ENCODE results near the gene CIAO2B.
"Not testable (repeated sequence)": the region's sequence is repeated elsewhere in the genome, so short reads cannot be mapped to it uniquely, and the experiment has no call there.

The CIAO2B gene

DNA sequence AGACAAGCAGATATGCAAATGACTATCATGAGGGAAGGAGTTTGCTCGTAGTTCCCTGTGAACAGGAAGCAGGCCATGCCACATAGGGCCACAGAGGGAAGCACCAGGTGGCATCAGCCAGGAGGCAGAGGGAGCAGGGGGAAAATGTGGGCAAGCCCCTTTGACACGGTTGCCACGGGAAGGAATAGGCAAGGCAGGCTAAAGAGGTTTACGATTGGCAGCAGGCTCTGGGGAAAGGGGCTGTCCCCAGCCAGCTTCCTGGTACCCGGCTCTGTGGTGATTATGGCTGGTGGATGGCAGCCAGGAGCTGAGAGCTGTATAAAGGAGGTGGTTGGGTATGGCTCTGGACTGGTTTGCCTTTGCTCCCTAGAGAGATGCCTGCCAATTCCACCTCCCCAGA is 27.7 kb upstream of the CIAO2B start:
- Mint-ChIP-seq H3K4me3 (no peak overlapping the region), H3K4me1 (peaks cover 5% of the 10 kb centered on the region), H3K27ac (no peak overlapping the region), H3K27me3 (peaks cover 16% of the 10 kb centered on the region), H3K9me3 (no peaks in the 10 kb centered on the region), H3K36me3 (ENCODE audit: low read depth) (no peaks in the 10 kb centered on the region)
- DNase-seq (no peak), ATAC-seq (no peak)

DNA sequence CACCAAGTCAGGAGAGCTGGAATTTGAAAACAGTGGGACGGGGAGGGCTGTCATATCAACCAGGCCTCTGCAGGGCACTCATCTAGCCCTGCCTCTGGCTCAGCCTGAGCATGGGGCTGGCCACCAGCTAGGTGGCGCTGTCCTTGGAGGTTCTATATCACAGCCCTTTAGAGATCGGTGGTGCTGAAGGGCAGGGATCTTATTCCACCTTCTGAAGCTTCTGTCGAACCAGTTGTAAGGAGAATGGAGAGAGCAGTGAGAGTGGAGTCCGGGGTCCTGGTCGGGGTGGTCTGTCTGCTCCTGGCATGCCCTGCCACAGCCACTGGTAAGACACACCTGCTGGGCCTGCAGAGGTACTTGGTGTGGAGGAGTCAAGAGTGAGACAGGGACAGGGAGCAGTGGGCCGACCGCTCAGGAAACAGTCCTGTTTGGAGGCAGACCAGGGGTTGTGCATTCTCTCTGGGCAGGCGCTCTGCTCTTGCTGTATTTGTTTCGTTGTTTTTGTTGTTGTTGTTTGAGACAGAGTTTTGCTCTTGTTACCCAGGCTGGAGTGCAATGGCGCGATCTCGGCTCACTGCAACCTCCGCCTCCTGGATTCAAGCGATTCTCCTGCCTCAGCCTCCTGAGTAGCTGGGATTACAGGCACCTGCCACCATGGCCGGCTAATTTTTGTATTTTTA is 27.0 kb upstream of the CIAO2B start, which contains the start of gene CES3:
Gene CES3 (plus strand): TSS at position 202 of the 680 bp plus-strand sequence. CDS start 42 bp downstream, at position 244.
- H3K36me3 Mint-ChIP-seq (ENCODE audit: low read depth) = no peaks in the 10 kb centered on the region
- peaks cover 5% of the 10 kb centered on the region for H3K4me1 Mint-ChIP-seq
- H3K27ac Mint-ChIP-seq = no peak within 1 kb of the TSS
- H3K4me3 Mint-ChIP-seq = no peak within 1 kb of the TSS
- DNase-seq (peak; percentile 71), ATAC-seq (peak; percentile 94)
- H3K9me3 Mint-ChIP-seq = no peaks in the 10 kb centered on the region
- H3K27me3 Mint-ChIP-seq = peaks cover 16% of the 10 kb centered on the region

DNA sequence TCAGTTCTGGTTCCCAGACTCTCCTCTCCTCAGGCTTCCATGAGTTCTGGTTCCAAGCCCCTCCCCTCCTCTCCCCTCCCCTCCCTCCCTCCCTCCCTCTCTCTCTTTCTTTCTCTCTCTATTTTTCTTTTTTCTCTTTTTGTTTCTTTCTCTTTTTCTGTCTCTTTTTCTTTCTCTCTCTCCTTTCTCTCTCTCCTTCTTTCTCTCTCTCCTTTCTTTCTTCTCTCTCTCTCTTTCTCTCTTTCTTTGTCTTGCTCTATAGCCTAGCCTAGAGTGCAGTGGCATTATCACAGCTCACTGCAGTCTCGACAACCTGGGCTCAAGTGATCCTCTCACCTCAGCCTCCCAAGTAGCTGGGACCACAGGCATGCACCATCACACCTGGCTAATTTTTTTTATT is 26.1 kb upstream of the CIAO2B start:
- H3K4me3 Mint-ChIP-seq = no peak overlapping the region
- no peak overlapping the region for H3K27ac Mint-ChIP-seq
- peaks cover 16% of the 10 kb centered on the region for H3K27me3 Mint-ChIP-seq
- H3K9me3 Mint-ChIP-seq = no peaks in the 10 kb centered on the region
- ATAC-seq (no peak), DNase-seq (no peak)
- peaks cover 5% of the 10 kb centered on the region for H3K4me1 Mint-ChIP-seq
- no peaks in the 10 kb centered on the region for H3K36me3 Mint-ChIP-seq (ENCODE audit: low read depth)

DNA sequence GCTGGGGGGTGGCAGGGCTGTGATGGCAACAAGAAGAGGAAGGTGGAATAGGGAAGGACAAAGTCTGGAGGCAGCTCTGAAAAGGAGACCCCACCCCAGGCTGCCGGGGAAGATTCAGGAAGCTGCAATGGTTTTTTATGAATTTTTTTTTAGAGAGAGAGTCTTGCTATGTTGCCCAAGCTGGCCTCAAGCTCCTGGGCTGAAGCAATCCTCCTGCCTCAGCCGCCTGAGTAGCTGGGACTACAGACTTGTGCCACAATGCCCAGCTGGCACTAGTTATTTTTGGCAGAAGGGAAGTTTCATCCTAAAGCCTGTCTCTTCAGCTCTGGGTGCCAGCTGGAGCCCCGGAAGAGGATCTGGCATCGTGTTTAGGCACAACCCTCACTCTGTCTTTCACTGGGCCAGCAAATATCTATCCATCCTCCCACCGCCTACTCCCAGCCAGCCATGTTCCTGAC is 25.5 kb upstream of the CIAO2B start:
- H3K27me3 Mint-ChIP-seq = peaks cover 13% of the 10 kb centered on the region
- ATAC-seq = no peak

DNA sequence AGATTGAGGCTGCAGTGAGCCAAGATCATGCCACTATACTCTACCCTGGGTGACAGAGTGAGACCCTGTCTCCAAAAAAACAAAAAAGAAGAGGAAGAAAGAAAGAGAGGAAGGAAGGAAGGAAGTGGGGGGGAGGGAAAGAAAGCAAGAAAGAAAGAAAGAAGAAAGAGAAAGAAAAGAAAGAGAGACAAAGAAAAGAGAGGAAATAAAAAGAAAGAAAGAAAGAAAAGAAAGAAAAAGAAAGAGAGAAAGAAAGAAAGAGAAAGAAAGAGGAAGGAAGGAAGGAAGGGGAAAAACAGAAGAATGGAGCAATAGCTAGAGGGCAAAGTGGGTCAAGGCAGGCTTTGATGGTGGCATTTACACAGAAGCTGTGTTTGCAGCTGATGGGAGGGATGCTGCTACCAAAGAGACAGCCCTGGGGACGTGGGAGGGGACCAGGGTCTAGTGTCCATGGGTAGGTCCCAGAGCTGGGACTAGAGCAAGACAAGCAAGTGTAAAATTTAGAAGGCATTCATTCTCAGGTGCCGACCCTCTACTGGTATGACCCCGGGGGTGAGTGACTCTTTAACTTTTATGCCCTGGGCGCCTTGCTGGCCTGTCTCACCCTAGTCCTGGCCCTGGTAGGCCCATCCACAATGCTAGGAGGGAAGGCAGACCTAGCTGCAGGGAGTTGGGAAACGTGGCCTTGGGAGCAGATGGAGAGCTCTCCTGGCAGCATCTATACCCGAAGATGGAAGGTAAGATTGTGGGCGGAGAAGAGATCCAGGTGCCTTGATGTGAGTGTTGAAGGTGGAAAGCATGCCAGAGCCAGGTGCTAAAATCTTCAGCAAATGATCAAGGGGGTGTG is 24.9 kb upstream of the CIAO2B start:
- Mint-ChIP-seq H3K27me3 (peaks cover 8% of the 10 kb centered on the region), H3K4me1 (peaks cover 5% of the 10 kb centered on the region), H3K36me3 (ENCODE audit: low read depth) (no peaks in the 10 kb centered on the region), H3K4me3 (no peak overlapping the region), H3K27ac (no peak overlapping the region), H3K9me3 (no peaks in the 10 kb centered on the region)
- no peak for ATAC-seq
- no peak for DNase-seq

More for the DNA sequence above, 25.5 kb upstream of the CIAO2B start:
- Mint-ChIP-seq H3K36me3 (ENCODE audit: low read depth) (no peaks in the 10 kb centered on the region), H3K4me3 (no peak overlapping the region), H3K27ac (no peak overlapping the region), H3K4me1 (peaks cover 5% of the 10 kb centered on the region), H3K9me3 (no peaks in the 10 kb centered on the region)
- DNase-seq = no peak

DNA sequence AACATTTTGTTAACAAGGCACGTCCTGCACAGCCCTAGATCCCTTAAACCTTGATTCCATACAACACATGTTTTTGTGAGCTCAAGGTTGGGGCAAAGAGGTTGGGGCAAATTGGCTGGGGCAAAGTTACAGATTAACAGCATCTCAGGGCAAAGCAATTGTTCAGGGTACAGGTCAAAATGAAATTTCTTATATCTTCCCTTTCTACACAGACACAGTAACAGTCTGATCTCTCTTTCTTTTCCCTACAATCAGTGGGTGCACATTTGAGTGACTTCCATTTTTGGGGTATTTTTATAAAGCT is 21.9 kb upstream of the CIAO2B start:
- peaks cover 31% of the 10 kb centered on the region for H3K27me3 Mint-ChIP-seq
- not testable (repeated sequence) for H3K4me1 Mint-ChIP-seq, ATAC-seq

DNA sequence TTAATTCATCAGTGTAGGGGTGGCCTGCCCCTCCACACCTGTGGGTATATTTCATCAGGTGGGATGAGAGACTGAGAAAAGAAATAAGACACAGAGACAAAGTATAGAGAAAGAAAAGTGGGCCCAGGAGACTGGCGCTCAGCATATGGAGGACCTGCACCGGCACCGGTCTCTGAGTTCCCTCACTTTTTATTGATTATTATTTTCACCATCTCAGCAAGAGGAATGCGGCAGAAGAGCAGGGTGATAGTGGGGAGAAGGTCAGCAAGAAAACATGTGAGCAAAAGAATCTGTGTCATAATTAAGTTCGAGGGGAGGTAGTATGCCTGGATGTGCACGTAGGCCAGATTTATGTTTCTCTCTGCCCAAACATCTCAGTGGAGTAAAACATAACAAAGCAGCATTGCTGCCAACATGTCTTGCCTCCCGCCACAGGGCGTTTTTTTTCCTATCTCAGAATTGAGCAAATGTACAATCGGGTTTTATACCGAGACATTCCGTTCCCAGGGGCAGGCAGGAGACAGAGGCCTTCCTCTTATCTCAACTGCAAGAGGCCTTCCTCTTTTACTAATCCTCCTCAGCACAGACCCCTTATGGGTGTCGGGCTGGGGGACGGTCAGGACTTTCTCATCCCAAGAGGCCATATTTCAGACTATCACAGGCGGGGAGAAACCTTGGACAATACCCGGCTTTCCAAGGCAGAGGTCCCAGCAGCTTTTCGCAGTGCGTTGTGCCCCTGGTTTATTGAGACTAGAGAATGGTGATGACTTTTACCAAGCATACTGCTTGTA is 21.4 kb upstream of the CIAO2B start:
- H3K4me1 Mint-ChIP-seq; H3K9me3 Mint-ChIP-seq; ATAC-seq; DNase-seq; H3K27ac Mint-ChIP-seq; H3K36me3 Mint-ChIP-seq (ENCODE audit: low read depth); H3K4me3 Mint-ChIP-seq: not testable (repeated sequence)
- peaks cover 34% of the 10 kb centered on the region for H3K27me3 Mint-ChIP-seq

More for the DNA sequence above, 21.9 kb upstream of the CIAO2B start:
- not testable (repeated sequence) for H3K4me3 Mint-ChIP-seq; H3K9me3 Mint-ChIP-seq; H3K27ac Mint-ChIP-seq; H3K36me3 Mint-ChIP-seq (ENCODE audit: low read depth); DNase-seq

DNA sequence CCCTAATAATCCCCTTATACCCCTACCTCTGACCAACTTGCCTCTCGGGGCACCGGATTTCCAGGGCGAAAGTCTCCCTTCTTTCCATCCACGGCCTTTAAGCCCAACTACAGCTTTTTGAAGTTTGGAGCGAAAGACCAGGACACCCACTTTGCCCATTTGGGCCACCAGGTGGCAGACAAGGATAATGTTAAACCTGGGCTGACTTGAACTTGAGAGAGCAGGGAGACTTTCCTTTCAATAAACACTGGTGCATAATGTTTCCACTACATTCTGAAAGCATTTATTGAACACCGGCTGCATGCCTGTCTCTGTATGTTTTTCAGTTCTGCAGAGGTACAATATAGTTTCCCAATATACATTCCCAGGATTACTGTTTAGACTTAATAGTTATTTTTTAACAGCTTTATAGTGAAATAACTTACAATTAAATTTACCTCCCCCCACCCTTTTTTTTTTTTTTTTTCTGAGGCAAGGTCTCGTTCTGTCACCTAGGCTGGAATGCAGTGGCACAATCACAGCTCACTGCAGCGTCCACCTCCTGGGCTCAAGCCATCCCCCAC is 20.0 kb upstream of the CIAO2B start:
- peak; percentile 80 for DNase-seq
- Mint-ChIP-seq H3K9me3 (no peaks in the 10 kb centered on the region), H3K4me3 (no peak overlapping the region), H3K4me1 (peaks cover 6% of the 10 kb centered on the region), H3K36me3 (ENCODE audit: low read depth) (no peaks in the 10 kb centered on the region), H3K27me3 (peaks cover 46% of the 10 kb centered on the region), H3K27ac (no peak overlapping the region)
- peak; percentile 79 for ATAC-seq

DNA sequence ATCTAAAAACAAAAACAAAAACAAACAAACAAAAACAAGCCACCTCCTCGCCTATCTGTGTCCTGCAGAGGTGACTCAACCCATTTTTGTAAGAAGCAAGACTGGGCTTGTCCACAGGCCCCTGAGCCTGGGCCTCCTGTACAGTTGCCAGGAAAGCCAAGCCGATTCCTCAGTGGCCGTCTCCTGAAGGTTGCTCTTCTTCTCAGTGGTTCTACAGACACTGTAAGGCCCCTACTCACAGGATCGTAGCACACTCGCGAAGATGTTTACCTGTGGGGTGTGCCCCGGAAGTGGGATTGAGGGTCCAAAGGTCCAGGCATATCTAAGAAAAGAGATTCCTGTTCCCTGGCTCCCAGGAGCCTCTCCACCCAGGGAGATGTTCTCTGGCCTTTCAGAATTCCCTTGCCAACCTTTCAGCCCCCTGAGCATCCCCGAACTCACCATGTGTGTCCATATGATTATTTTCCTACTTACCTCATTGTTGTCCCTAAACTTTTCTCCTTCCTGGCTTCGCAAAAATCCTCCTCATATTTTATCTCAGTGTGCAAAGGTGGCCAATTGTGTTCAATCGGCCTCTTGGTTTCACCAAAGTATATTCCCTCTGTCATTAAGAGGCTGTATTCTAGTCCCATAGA is 19.4 kb upstream of the CIAO2B start:
- Mint-ChIP-seq H3K4me3 (no peak overlapping the region), H3K36me3 (ENCODE audit: low read depth) (no peaks in the 10 kb centered on the region), H3K27me3 (peaks cover 46% of the 10 kb centered on the region), H3K4me1 (peaks cover 9% of the 10 kb centered on the region), H3K27ac (no peak overlapping the region), H3K9me3 (no peaks in the 10 kb centered on the region)
- DNase-seq (no peak), ATAC-seq (no peak)

DNA sequence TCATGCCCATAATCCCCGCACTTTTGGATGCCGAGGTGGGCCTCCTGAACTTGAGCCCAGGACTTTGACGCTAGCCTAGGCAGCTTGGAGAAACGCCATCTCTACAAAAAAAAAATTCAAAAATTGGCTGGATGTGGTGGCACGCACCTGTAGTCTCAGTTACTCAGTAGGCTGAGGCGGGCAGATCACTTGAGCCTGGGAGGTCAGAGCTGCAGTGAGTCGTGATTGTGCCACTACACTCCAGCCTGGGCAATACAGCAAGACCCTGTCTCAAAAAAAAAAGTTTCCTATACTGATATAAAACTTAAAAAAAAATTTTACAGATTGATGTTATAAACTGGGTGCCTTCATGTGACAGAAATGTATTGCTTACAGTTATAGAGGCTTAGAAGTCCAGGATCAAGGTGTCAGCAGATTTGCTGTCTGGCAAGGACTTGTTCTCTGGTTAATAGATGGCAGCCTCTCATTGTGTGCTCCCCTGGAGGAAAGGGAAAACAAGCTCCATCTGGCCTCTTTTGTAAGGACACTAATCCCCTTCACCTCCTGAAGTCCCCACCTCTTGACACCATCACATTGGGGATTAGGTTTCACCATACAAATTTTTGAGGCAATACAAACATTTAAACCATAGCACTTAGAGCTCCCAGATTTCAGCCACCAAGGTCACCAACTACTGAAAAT is 18.4 kb upstream of the CIAO2B start:
- no peak for ATAC-seq

DNA sequence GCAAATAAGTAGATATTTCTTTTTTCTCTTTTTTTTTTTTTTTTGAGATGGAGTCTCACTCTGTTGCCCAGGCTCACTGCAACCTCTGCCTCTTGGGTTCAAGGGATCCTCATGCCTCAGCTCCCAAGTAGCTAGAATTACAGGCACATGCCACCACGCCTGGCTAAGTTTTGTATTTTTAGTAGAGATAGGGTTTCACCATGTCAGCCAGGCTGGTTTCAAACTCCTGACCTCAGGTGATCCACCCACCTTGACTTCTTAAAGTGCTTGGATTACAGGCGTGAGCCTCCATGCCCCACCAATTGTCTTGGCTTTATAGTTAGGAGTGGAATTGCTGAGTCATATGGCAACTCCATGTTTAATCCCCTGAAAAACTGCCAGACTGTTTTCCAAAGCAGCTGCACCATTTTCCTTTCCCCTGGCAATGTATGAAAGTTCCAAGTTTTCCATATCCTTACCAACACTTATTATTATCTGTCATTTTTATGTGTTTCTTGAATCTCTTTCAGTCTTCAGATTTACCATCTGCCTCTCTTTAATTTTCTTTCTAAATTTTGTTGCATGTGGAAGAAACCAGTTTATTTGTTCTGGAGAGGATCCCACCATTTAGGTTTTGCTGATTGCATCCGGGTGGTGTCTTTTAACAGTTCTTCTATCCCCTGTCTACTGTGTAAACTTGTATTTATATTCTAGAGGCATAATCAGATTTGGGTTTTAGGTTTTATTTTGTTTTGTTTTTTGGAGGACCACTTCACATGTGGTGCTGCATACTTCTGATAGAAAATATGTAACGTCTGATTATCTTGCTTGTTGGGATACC is 17.0 kb upstream of the CIAO2B start:
- Mint-ChIP-seq H3K9me3 (no peaks in the 10 kb centered on the region), H3K36me3 (ENCODE audit: low read depth) (no peaks in the 10 kb centered on the region), H3K27ac (no peak overlapping the region), H3K4me3 (no peak overlapping the region), H3K4me1 (peaks cover 22% of the 10 kb centered on the region), H3K27me3 (peaks cover 51% of the 10 kb centered on the region)
- DNase-seq (no peak), ATAC-seq (no peak)

More for the DNA sequence above, 18.4 kb upstream of the CIAO2B start:
- DNase-seq = no peak
- Mint-ChIP-seq H3K4me1 (peaks cover 16% of the 10 kb centered on the region), H3K9me3 (no peaks in the 10 kb centered on the region), H3K27ac (no peak overlapping the region), H3K36me3 (ENCODE audit: low read depth) (no peaks in the 10 kb centered on the region), H3K4me3 (no peak overlapping the region), H3K27me3 (peaks cover 50% of the 10 kb centered on the region)

DNA sequence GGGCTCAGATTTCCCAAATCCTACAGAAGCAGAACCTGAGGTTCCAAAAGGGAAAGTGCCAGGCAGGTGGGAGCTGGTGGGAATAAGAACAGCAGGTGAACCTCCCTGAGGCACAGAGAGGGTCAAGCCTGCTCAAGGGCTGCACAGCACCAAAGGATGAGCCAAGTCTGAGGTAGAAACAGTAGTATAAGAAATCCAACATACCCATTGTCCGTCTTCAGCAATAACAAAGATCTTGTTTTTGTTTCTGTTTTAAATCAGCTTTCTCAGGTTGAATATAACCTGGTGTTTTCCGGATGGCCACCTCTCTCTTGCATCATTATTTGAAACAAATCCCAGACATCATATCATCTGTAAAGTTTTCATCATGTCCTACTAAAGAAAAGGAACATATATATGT is 16.2 kb upstream of the CIAO2B start:
- no peaks in the 10 kb centered on the region for H3K36me3 Mint-ChIP-seq (ENCODE audit: low read depth)
- H3K27me3 Mint-ChIP-seq = peaks cover 51% of the 10 kb centered on the region
- ATAC-seq (no peak), DNase-seq (no peak)
- H3K4me1 Mint-ChIP-seq = peaks cover 22% of the 10 kb centered on the region
- no peaks in the 10 kb centered on the region for H3K9me3 Mint-ChIP-seq
- no peak overlapping the region for H3K27ac Mint-ChIP-seq
- no peak overlapping the region for H3K4me3 Mint-ChIP-seq

DNA sequence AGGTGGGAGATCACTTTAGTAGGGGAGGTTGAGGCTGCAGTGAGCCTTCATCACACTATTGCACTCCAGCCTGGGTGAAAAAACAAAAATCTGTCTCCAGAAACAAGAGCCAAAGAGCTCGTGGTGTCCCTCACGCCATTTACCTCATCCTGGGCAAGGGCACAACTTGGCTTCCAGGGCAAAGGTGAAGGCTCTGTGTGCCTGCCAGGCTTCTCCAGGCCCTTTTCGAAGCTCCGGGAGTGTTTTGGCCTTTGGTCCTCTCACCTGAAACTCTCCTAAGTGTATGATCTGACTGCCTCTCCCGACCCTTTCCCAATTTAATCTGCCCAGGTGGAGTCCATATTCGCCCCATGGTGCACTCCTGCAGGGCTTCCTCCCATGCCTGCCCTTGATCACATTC is 15.3 kb upstream of the CIAO2B start:
- peaks cover 22% of the 10 kb centered on the region for H3K4me1 Mint-ChIP-seq
- DNase-seq = no peak
- H3K9me3 Mint-ChIP-seq = no peaks in the 10 kb centered on the region
- H3K36me3 Mint-ChIP-seq (ENCODE audit: low read depth) = no peaks in the 10 kb centered on the region
- H3K4me3 Mint-ChIP-seq = no peak overlapping the region
- H3K27me3 Mint-ChIP-seq = peaks cover 51% of the 10 kb centered on the region
- no peak overlapping the region for H3K27ac Mint-ChIP-seq
- ATAC-seq = no peak

Data from activated naive CD8-positive, alpha-beta T cell treated with anti-CD3 and anti-CD28 coated beads, Interleukin-2, amount 50 U/mL, for 24 hours (primary cell).